AG04450 (cell line): Measurements from ENCODE around the gene DPP4. TPM values are rescaled to one million over a fixed set of nuclear protein-coding genes. Genes with fewer than 3 reads are reported as not detected.

Experiments used
- CTCF ChIA-PET: fragments of 300-600, 350-600 bp; formaldehyde crosslinking; extraction: SDS; loops from one replicate; lab custom pipeline; 2022; ENCODE audit warnings: antibody characterized with exemption, inconsistent platforms; lab: Charles Lee
- POLR2A ChIA-PET: fragments of 350-600 bp; formaldehyde crosslinking; extraction: SDS; loops from one replicate; lab custom pipeline; 2021; ENCODE audit warnings: antibody characterized with exemption, inconsistent platforms; lab: Yijun Ruan, JAX
- DNase-seq: peaks from one replicate; pipeline ENCODE4 v3.0.0-alpha.2; 2011; ENCODE audit warnings: low read depth, low spot score
- H3K27ac ChIP-seq: one replicate; pipeline ENCODE4 v1.5.1; 2012; ENCODE audit warnings: low read depth, low read length, control low read depth
- H3K27me3 ChIP-seq: one replicate; pipeline ENCODE4 v1.6.0; 2012; ENCODE audit warnings: low read length; ENCODE audit not compliant: control insufficient read depth, insufficient read depth
- H3K4me3 ChIP-seq: 2 replicates; pipeline ENCODE4 v1.5.1; 2011; ENCODE audit warnings: mild to moderate bottlenecking, low read depth, low read length, control low read depth
- H3K9me3 ChIP-seq: 2 replicates; pipeline ENCODE4 v1.5.1; 2012; ENCODE audit warnings: low read length; ENCODE audit not compliant: control insufficient read depth, insufficient read depth
- polyA plus RNA-seq: library from polyadenylated mRNA; depleted of rRNA; stranded (reverse); fragments of >200 nt; gene quantifications from 2 replicates; pipeline ENCODE4 v1.2.3, GENCODE V29; 2011
- TF ChIP-seq, protein P1 (sequence below): IDR thresholded peaks from 2 replicates; pipeline ENCODE4 v1.5.1; 2011; ENCODE audit warnings: low read depth, low read length, control low read depth, inconsistent platforms

The DPP4 gene
- polyA plus RNA-seq, 1 experiment: 61.0 TPM

DNA sequence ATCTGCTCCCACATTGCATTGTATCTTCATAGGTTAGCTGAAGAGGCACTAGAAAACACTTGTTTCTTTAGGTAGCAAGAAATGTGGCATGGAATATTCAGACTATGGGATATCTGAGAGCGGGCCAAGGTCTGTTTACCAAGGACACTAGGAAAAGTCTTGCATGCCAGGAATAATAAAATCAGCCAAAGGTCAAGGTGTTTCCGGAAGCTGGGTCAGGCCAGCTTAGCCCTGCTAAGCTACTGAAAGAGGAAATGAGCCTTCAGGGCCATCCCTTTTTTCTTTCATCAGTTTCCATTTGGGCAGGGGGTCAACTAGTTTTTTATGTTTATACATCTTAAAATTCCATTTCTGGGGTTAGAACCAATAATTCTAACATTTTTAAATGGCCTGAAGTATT, 101.1 kb downstream of the DPP4 start:
- Histone ChIP-seq H3K4me3 (no peak overlapping the region), H3K27ac (no peak overlapping the region), H3K9me3 (no peaks in the 10 kb centered on the region), H3K27me3 (no peaks in the 10 kb centered on the region)
- TF ChIP-seq, protein P1, sequence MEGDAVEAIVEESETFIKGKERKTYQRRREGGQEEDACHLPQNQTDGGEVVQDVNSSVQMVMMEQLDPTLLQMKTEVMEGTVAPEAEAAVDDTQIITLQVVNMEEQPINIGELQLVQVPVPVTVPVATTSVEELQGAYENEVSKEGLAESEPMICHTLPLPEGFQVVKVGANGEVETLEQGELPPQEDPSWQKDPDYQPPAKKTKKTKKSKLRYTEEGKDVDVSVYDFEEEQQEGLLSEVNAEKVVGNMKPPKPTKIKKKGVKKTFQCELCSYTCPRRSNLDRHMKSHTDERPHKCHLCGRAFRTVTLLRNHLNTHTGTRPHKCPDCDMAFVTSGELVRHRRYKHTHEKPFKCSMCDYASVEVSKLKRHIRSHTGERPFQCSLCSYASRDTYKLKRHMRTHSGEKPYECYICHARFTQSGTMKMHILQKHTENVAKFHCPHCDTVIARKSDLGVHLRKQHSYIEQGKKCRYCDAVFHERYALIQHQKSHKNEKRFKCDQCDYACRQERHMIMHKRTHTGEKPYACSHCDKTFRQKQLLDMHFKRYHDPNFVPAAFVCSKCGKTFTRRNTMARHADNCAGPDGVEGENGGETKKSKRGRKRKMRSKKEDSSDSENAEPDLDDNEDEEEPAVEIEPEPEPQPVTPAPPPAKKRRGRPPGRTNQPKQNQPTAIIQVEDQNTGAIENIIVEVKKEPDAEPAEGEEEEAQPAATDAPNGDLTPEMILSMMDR: no peak
- CTCF ChIA-PET: no interaction called here
- DNase-seq: no peak
- POLR2A ChIA-PET: no interaction called here

DNA sequence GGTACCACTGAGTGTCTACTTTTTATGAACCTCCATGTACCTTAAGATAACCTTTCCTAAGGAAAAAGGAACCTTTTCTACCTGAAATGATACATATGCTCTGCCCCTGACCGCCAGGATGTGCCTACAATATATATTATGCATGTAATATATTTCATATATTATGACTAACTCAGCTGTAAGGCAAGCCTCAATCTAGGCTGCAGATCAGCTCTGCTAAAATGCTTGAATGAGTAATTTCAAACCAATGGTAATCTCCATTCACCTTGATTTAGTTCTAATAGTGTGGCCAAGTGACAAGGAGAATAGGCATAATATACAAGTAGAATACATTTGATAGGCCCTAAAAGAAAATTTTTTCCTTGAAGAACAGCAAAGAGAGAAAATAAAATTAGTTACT, 101.8 kb downstream of the DPP4 start:
- H3K4me3 ChIP-seq: no peak overlapping the region
- H3K27me3 ChIP-seq: no peaks in the 10 kb centered on the region
- no peaks in the 10 kb centered on the region for H3K9me3 ChIP-seq
- H3K27ac ChIP-seq: no peak overlapping the region
- ChIA-PET CTCF (interaction anchor here (1.3 kb wide), 1 partner anchor 25 kb away, joined by 5 read pairs; no protein-coding TSS in a partner anchor), POLR2A (interaction anchor here (0.6 kb wide), 3 partner anchors 153 to 1634 kb away, joined by 3 to 5 read pairs (median 3); no protein-coding TSS in a partner anchor)
- no peak for DNase-seq
- TF ChIP-seq, protein P1: no peak

DNA sequence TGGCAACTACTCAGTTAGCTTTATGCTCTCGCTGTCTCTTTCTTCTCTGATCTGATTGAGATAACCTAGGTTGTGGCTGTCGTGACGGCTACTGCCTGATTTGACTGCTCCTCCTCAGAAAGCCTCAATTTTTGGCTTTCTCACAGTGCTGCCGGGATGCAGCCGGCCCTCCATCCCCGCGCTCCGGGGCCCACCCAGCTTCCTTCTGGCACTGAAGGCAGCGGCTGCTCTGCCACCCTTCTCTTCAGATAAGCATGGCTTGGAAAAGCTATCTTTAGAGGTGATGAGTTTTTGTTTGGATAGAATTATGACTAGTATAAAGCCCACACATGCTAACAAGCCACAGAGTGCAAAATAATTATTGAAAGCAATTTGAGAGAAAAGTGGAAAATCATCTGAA, 102.5 kb downstream of the DPP4 start:
- no peak for DNase-seq
- POLR2A ChIA-PET: interaction anchor here (0.6 kb wide), 3 partner anchors 154 to 1634 kb away, joined by 3 to 5 read pairs (median 3); no protein-coding TSS in a partner anchor
- H3K27ac ChIP-seq: no peak overlapping the region
- CTCF ChIA-PET: interaction anchor here (0.6 to 1.3 kb wide), 3 partner anchors 24 to 1220 kb away, joined by 3 to 5 read pairs (median 3); no protein-coding TSS in a partner anchor
- no peak overlapping the region for H3K4me3 ChIP-seq
- TF ChIP-seq, protein P1: no peak
- no peaks in the 10 kb centered on the region for H3K9me3 ChIP-seq
- no peaks in the 10 kb centered on the region for H3K27me3 ChIP-seq

DNA sequence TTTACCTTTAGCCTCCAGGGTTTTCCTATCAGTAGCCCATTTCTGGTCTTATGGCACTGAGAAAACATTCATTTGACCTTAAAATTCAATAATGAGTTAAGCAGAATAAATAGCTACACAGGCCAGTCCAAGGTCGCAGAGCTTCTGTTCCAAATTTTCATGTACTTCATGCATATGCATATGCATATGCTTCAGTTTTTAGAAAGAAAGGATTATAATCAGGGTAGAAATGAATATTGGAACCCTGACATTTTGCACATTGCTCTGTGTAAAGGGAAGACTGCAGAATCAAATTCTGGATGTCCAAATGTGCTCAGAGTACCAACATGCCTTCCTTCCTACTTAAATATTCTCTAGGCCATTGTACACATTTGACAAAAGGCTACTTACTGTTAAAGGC, 104.9 kb downstream of the DPP4 start:
- H3K4me3 ChIP-seq: no peak overlapping the region
- TF ChIP-seq, protein P1: no peak
- POLR2A ChIA-PET: no interaction called here
- H3K9me3 ChIP-seq: no peaks in the 10 kb centered on the region
- CTCF ChIA-PET: no interaction called here
- DNase-seq: no peak
- H3K27me3 ChIP-seq: no peaks in the 10 kb centered on the region
- no peak overlapping the region for H3K27ac ChIP-seq

DNA sequence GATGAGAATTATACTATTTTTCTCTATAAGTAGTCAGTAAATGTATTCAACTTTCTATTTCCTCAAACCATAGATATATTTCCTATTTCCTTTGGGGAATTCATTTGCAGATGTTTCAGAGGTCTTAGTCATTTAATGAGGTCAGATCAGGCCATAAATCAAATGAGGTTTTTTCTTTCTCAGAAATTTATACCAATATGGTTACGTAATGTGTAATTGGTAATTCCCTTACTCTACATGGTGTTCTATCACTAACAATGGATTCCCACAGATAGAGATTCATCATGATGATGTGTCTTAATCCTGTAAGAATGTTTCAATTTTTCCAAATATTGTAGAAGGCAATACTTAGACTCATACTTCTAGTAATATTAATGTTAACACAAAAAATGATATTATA, 108.0 kb downstream of the DPP4 start:
- TF ChIP-seq, protein P1: no peak
- ChIA-PET CTCF (interaction anchor here (0.6 kb wide), 1 partner anchor 171 kb away, joined by 3 read pairs; no protein-coding TSS in a partner anchor), POLR2A (no interaction called here)
- no peak for DNase-seq
- no peak overlapping the region for H3K27ac ChIP-seq
- H3K4me3 ChIP-seq: no peak overlapping the region
- no peaks in the 10 kb centered on the region for H3K9me3 ChIP-seq
- H3K27me3 ChIP-seq: no peaks in the 10 kb centered on the region
